HG03571 (cell line): ENCODE results near the gene MINK1.
"Not testable (repeated sequence)": the region's sequence is repeated elsewhere in the genome, so short reads cannot be mapped to it uniquely, and the experiment has no call there.

Source experiments
- ATAC-seq: cut with Tn5 transposase; IDR thresholded peaks from one replicate; pipeline ENCODE4 v1.9.1; 2021; ENCODE audit not compliant: unreplicated experiment

Gene MINK1

GRCh38 chr17:4867535-4867934 is 34.4 kb downstream of the MINK1 start:
- ATAC-seq = not testable (repeated sequence)

GRCh38 chr17:4869058-4869998 is 36.2 kb downstream of the MINK1 start:
- not testable (repeated sequence) for ATAC-seq

GRCh38 chr17:4870855-4871254 is 37.7 kb downstream of the MINK1 start:
- ATAC-seq = no peak

GRCh38 chr17:4872786-4873185 is 39.6 kb downstream of the MINK1 start:
- no peak for ATAC-seq

GRCh38 chr17:4877089-4877488 is 43.9 kb downstream of the MINK1 start:
- ATAC-seq = no peak

- ATAC-seq = no peak
These were observed 46.5 kb downstream of the MINK1 start for GRCh38 chr17:4879601-4880000.

GRCh38 chr17:4880857-4881256 is 47.7 kb downstream of the MINK1 start:
- ATAC-seq = no peak

GRCh38 chr17:4881761-4882555 is 48.8 kb downstream of the MINK1 start:
- no peak for ATAC-seq

GRCh38 chr17:4884489-4884888 is 51.3 kb downstream of the MINK1 start:
- ATAC-seq = no peak

GRCh38 chr17:4886830-4887229 is 53.7 kb downstream of the MINK1 start:
- no peak for ATAC-seq

- ATAC-seq = no peak
These were observed 54.4 kb downstream of the MINK1 start for GRCh38 chr17:4887581-4887980.

- no peak for ATAC-seq
These were observed 58.6 kb downstream of the MINK1 start for GRCh38 chr17:4891411-4892410.

- ATAC-seq = no peak
These were observed 59.5 kb downstream of the MINK1 start for GRCh38 chr17:4892499-4893221.

GRCh38 chr17:4893272-4893671 is 60.1 kb downstream of the MINK1 start:
- no peak for ATAC-seq

GRCh38 chr17:4893721-4894560 is 60.8 kb downstream of the MINK1 start:
- ATAC-seq = no peak

GRCh38 chr17:4895121-4895520 is 62.0 kb downstream of the MINK1 start:
- no peak for ATAC-seq

GRCh38 chr17:4895657-4896331 is 62.7 kb downstream of the MINK1 start:
- no peak for ATAC-seq

- ATAC-seq = no peak
These were observed 63.4 kb downstream of the MINK1 start for GRCh38 chr17:4896332-4897197.
